ENCODE measurements around the gene TNNI2. TPM values are rescaled to one million over a fixed set of nuclear protein-coding genes. Genes with fewer than 3 reads are reported as not detected.
A peak's percentile ranks its signal among the peaks of the same experiment; 100 is the strongest.

The TNNI2 gene
- polyA plus RNA-seq, 1 donor: 0.32 TPM

GRCh38 chr11:1834779-1835670, 3.8 kb upstream of the TNNI2 start, which contains the start of gene SYT8:
Gene SYT8, plus strand, starts transcription at chr11:1834990. Its CDS starts 116 bp downstream, at chr11:1835106.
- no peak for DNase-seq

- no peak for DNase-seq
Measured at GRCh38 chr11:1835671-1836010, 3.1 kb upstream of the TNNI2 start.

GRCh38 chr11:1836011-1836945, 2.5 kb upstream of the TNNI2 start:
- DNase-seq: no peak

- DNase-seq: peak; percentile 71
Measured at GRCh38 chr11:1837171-1838076, 1.4 kb upstream of the TNNI2 start.

GRCh38 chr11:1838077-1838425, 730 bp upstream of the TNNI2 start:
- DNase-seq: no peak

- no peak for DNase-seq
Measured at GRCh38 chr11:1839204-1839923, 583 bp downstream of the TNNI2 start.

- DNase-seq: no peak
Measured at GRCh38 chr11:1839924-1840779, 1.4 kb downstream of the TNNI2 start.

GRCh38 chr11:1840780-1841480, 2.1 kb downstream of the TNNI2 start:
- DNase-seq: no peak

- no peak for DNase-seq
Measured at GRCh38 chr11:1841511-1842148, 2.8 kb downstream of the TNNI2 start.

- no peak for DNase-seq
Measured at GRCh38 chr11:1842149-1843097, 3.6 kb downstream of the TNNI2 start.

GRCh38 chr11:1843098-1843473, 4.3 kb downstream of the TNNI2 start:
- DNase-seq: no peak

GRCh38 chr11:1843796-1844195, 5.0 kb downstream of the TNNI2 start:
- no peak for DNase-seq

- peak; percentile 54 for DNase-seq
Measured at GRCh38 chr11:1844221-1845094, 5.7 kb downstream of the TNNI2 start.

GRCh38 chr11:1845095-1845429, 6.3 kb downstream of the TNNI2 start:
- no peak for DNase-seq

- no peak for DNase-seq
Measured at GRCh38 chr11:1845561-1846452, 7.0 kb downstream of the TNNI2 start.

- DNase-seq: no peak
Measured at GRCh38 chr11:1846453-1846932, 7.7 kb downstream of the TNNI2 start.

Data from left kidney (tissue), 2 donors.